Neural cell (in vitro differentiated cells): ENCODE results near the gene DAGLA. TPM values are rescaled to one million over a fixed set of nuclear protein-coding genes. Genes with fewer than 3 reads are reported as not detected.

ENCODE experiments used
- H2AFZ ChIP-seq: fragments of 200-600, 300-800 bp; sonication (generic), shearing (Covaris generic); 2 replicates; pipeline ENCODE4 v1.6.0; 2014; ENCODE audit warnings: low read depth, mild to moderate bottlenecking, antibody characterized with exemption, low read length, moderate library complexity
- H3F3A ChIP-seq: fragments of 200-600 bp; shearing (Covaris generic); 2 replicates; pipeline ENCODE4 v1.6.1; 2016; ENCODE audit warnings: mild to moderate bottlenecking, moderate library complexity, mixed read lengths, antibody characterized with exemption, low read length; ENCODE audit not compliant: insufficient read depth, poor library complexity, severe bottlenecking
- H3K27ac ChIP-seq: fragments of 200-600, 300-800 bp; sonication (generic), shearing (Covaris generic); 2 replicates; pipeline ENCODE4 v1.5.1; 2014; ENCODE audit warnings: mild to moderate bottlenecking, low read length, moderate library complexity
- H3K27me3 ChIP-seq: fragments of 300-800, 200-600 bp; sonication (generic), shearing (Covaris generic); 2 replicates; pipeline ENCODE4 v1.6.0; 2014; ENCODE audit warnings: mild to moderate bottlenecking, low read depth, low read length, moderate library complexity; ENCODE audit not compliant: insufficient read depth
- H3K36me3 ChIP-seq: fragments of 300-800, 200-600 bp; sonication (generic), shearing (Covaris generic); 2 replicates; pipeline ENCODE4 v1.5.1; 2014; ENCODE audit warnings: mild to moderate bottlenecking, antibody characterized with exemption, low read length, moderate library complexity; ENCODE audit not compliant: insufficient read depth
- H3K4me2 ChIP-seq: fragments of 300-800, 200-600 bp; sonication (generic), shearing (Covaris generic); 2 replicates; pipeline ENCODE4 v1.6.0; 2014; ENCODE audit warnings: mild to moderate bottlenecking, low read length
- H3K4me3 ChIP-seq: fragments of 300-800, 200-600 bp; sonication (generic), shearing (Covaris generic); 2 replicates; pipeline ENCODE4 v1.5.1; 2014; ENCODE audit warnings: mild to moderate bottlenecking, low read length, moderate library complexity
- H3K79me2 ChIP-seq: fragments of 200-600 bp; shearing (Covaris generic); replicated peaks from 2 replicates; pipeline ENCODE4 v1.6.0; 2014; ENCODE audit warnings: mild to moderate bottlenecking, low read length, moderate library complexity; ENCODE audit not compliant: insufficient read depth
- H3K9ac ChIP-seq: fragments of 300-800, 200-600 bp; sonication (generic), shearing (Covaris generic); 2 replicates; pipeline ENCODE4 v1.6.1; 2016; ENCODE audit warnings: mild to moderate bottlenecking, low read length, mixed read lengths
- H3K9me2 ChIP-seq: fragments of 200-600 bp; shearing (Covaris generic); 2 replicates; pipeline ENCODE4 v1.6.1; 2016; ENCODE audit warnings: mild to moderate bottlenecking, low read length, mixed read lengths; ENCODE audit not compliant: insufficient read depth
- H3K9me3 ChIP-seq: fragments of 200-600, 300-800 bp; sonication (generic), shearing (Covaris generic); 2 replicates; pipeline ENCODE4 v1.6.1; 2016; ENCODE audit warnings: mild to moderate bottlenecking, mixed run types, low read length, moderate library complexity, mixed read lengths
- H4K20me1 ChIP-seq: fragments of 200-600 bp; shearing (Covaris generic); 2 replicates; pipeline ENCODE4 v1.6.1; 2016; ENCODE audit warnings: mild to moderate bottlenecking, mixed run types; ENCODE audit not compliant: insufficient read depth
- CTCF ChIP-seq: fragments of 450-650 bp; IDR thresholded peaks from 2 replicates; pipeline ENCODE4 v1.5.1; 2014; ENCODE audit warnings: antibody characterized with exemption, mild to moderate bottlenecking, moderate library complexity; ENCODE audit not compliant: poor library complexity, severe bottlenecking
- EP300 ChIP-seq: fragments of 450-650 bp; conservative IDR thresholded peaks from 2 replicates; pipeline ENCODE4 v1.6.1; 2014; ENCODE audit warnings: antibody characterized with exemption, mild to moderate bottlenecking, moderate library complexity; ENCODE audit not compliant: poor library complexity, severe bottlenecking
- EZH2 ChIP-seq: fragments of 200-600, 300-800 bp; shearing (Covaris generic), sonication (generic); IDR thresholded peaks from 2 replicates; pipeline ENCODE4 v1.6.1; 2014; ENCODE audit warnings: antibody characterized with exemption, low read length, borderline replicate concordance, mild to moderate bottlenecking; ENCODE audit not compliant: insufficient read depth, poor library complexity, severe bottlenecking
- MXI1 ChIP-seq: fragments of 450-650 bp; conservative IDR thresholded peaks from 2 replicates; pipeline ENCODE4 v1.6.1; 2014; ENCODE audit warnings: antibody characterized with exemption, mild to moderate bottlenecking; ENCODE audit not compliant: poor library complexity, severe bottlenecking
- POLR2AphosphoS5 ChIP-seq: IDR thresholded peaks from 2 replicates; pipeline ENCODE4 v1.6.1; 2012
- RAD21 ChIP-seq: fragments of 450-650 bp; conservative IDR thresholded peaks from 2 replicates; pipeline ENCODE4 v1.6.1; 2014; ENCODE audit warnings: antibody characterized with exemption, mild to moderate bottlenecking, moderate library complexity
- REST ChIP-seq: IDR thresholded peaks from 2 replicates; pipeline ENCODE4 v1.6.1; 2012; ENCODE audit warnings: borderline replicate concordance
- SMC3 ChIP-seq: fragments of 450-650 bp; conservative IDR thresholded peaks from 2 replicates; pipeline ENCODE4 v1.6.1; 2014; ENCODE audit warnings: antibody characterized with exemption, mild to moderate bottlenecking, moderate library complexity; ENCODE audit not compliant: poor library complexity
- TAF1 ChIP-seq: IDR thresholded peaks from 2 replicates; pipeline ENCODE4 v1.6.1; 2012; ENCODE audit warnings: low read depth
- polyA plus RNA-seq: library from polyadenylated mRNA; depleted of rRNA; stranded (reverse); fragments of >200 nt; gene quantifications from 2 replicates; pipeline ENCODE4 v1.2.3, GENCODE V29; 2014

The DAGLA gene
- polyA plus RNA-seq, 1 donor from 2014 or later, result 4.5 TPM

GRCh38 chr11:61752117-61752924 is 72.1 kb downstream of the DAGLA start, which contains the start of gene MYRF:
TSS of gene MYRF (plus strand) at chr11:61752636. CDS start at chr11:61752745, 109 bp downstream.
- Histone ChIP-seq H3K27me3 (peaks cover 15% of the 10 kb centered on the region), H3K4me2 (no peak within 1 kb of the TSS), H3K9ac (peak within 1 kb of the TSS; percentile 16), H3K36me3 (no peaks in the 10 kb centered on the region), H2AFZ (no peak within 1 kb of the TSS), H3K27ac (no peak within 1 kb of the TSS), H4K20me1 (no peaks in the 10 kb centered on the region), H3K9me3 (no peaks in the 10 kb centered on the region), H3K9me2 (no peaks in the 10 kb centered on the region), H3K4me3 (peak within 1 kb of the TSS; percentile 60), H3F3A (no peaks in the 10 kb centered on the region), H3K79me2 (no peaks in the 10 kb centered on the region)
- TF ChIP-seq EP300 (no peak), CTCF (peak; percentile 59)

- Histone ChIP-seq H3F3A (no peaks in the 10 kb centered on the region), H3K79me2 (no peaks in the 10 kb centered on the region), H3K36me3 (no peaks in the 10 kb centered on the region), H3K9ac (no peak overlapping the region), H2AFZ (no peak overlapping the region), H3K4me3 (peak overlapping the region; percentile 60), H3K27ac (no peak overlapping the region), H3K9me3 (no peaks in the 10 kb centered on the region), H3K4me2 (no peak overlapping the region), H3K27me3 (peaks cover 15% of the 10 kb centered on the region), H4K20me1 (no peaks in the 10 kb centered on the region), H3K9me2 (no peaks in the 10 kb centered on the region)
- no peak for TF ChIP-seq CTCF
- no peak for TF ChIP-seq RAD21
- TF ChIP-seq SMC3, result no peak
- TF ChIP-seq POLR2AphosphoS5, result no peak
- TF ChIP-seq EP300, result no peak
- no peak for TF ChIP-seq EZH2
- no peak for TF ChIP-seq MXI1
- no peak for TF ChIP-seq REST
- TF ChIP-seq TAF1, result no peak
Measured at GRCh38 chr11:61752925-61753521, 72.8 kb downstream of the DAGLA start.
